ENCODE measurements around the gene SCG5. TPM values are rescaled to one million over a fixed set of nuclear protein-coding genes. Genes with fewer than 3 reads are reported as not detected.

The SCG5 gene
- polyA plus RNA-seq, 1 of the 3 experiments (the other 2 are of a cell fraction), result 11.0 TPM

Small RNAs within 50 kb of the gene (small RNA-seq; reads per million reads assigned to genes)
- 0 reads per million in 7 experiments for gene RN7SL286P

Other genes with a start within 250 kb of the SCG5 start
- 0.08 and 0.10 TPM in 2 replicates for gene GOLGA8K, start 238.4 kb upstream of the SCG5 start, polyA plus RNA-seq (2012; rRNA removed)
- gene GOLGA8O, start 186.1 kb upstream of the SCG5 start, polyA plus RNA-seq (2012; rRNA removed), result 0.26 and 0.31 TPM in 2 replicates
- 1.2 and 1.6 TPM in 2 replicates for gene GOLGA8N, start 48.3 kb upstream of the SCG5 start, polyA plus RNA-seq (2012; rRNA removed)
- gene ARHGAP11A, start 26.2 kb upstream of the SCG5 start, polyA plus RNA-seq (2012; rRNA removed), result 4.5 and 4.8 TPM in 2 replicates
- gene GREM1, start 76.3 kb downstream of the SCG5 start, polyA plus RNA-seq (2012; rRNA removed), result 23.9 and 46.4 TPM in 2 replicates

All from SK-N-SH (cell line).